ENCODE measurements around the gene AQP5.

GRCh38 chr12:49934505-49934904 lies 27.2 kb upstream of the AQP5 start:
- TF ChIP-seq CTCF (IDR thresholded peaks at IDR 0.05): no peak
- TF ChIP-seq POLR2A (IDR thresholded peaks at IDR 0.05): no peak
